GM19043 (cell line): ENCODE measurements around the gene VEZT.

ENCODE experiments used
- ATAC-seq: cut with Tn5 transposase; IDR thresholded peaks from one replicate; pipeline ENCODE4 v1.9.1; 2021; ENCODE audit warnings: low read depth; ENCODE audit not compliant: unreplicated experiment

Gene VEZT

GRCh38 chr12:95197636-95198035 lies 20.0 kb upstream of the VEZT start:
- no peak for ATAC-seq

GRCh38 chr12:95198914-95199313 lies 18.7 kb upstream of the VEZT start:
- ATAC-seq, result peak; percentile 40

DNA sequence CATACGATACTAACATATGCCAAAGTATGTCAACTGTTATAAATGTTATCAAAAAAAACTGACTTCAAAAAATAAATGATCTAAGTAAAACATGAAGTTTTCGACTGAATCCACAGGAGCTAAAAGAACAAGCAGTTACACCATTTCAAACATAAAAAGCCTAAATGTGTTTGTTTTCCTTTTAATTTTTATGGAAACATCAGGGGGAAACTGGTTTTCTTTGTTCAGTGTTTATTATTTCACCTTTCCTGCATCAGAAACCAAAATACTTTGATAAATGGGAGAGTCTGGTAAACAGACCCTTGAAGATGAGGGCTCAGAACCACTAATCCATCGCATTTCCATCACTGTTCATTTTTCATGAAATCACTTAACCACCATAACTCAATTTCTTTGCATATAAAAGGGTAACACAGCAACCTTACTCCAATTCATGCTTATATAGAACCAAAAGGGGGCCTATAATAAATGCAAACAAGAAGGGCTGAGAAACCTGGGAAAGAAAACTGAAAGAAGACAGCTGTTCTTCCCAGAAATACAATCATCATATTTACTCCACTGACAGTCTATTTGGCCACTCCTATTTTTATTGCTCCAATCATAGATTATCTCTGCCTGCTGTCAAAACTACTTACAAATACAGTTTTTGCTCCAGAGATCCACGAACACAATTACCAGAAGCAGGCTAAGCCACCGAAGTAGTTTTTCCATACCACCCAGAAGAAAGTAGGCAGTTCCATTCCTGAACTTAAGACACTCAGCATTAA lies 17.3 kb upstream of the VEZT start:
- ATAC-seq, result no peak

DNA sequence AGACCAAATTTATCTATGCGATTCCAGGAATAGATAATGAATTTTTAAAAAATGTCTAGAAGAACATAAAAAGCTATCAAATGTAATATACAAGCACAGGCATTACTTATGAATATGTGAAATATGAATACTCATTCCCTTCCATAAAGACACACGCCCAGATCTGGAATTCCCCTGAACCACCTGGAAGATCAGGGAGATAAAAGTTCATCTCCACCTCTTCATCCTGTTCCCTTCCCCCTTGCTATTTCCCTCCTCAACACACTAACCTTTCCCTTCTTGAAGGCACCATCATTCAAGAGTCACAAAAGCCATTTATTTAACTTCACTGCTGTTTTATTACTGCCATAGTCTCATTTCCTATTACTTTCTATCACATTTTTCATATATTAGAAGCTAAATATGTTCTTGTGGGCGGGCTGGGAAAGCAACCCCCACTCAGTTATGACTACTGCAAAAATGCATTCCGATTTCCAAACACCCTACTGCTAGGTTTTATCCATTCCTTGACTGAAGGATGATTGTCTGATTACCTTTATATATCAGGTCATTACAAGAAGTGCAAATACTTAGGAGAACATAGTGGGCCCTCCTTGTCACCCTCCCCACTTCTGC lies 16.4 kb upstream of the VEZT start:
- no peak for ATAC-seq

- no peak for ATAC-seq
Observed at GRCh38 chr12:95202691-95203486, 14.7 kb upstream of the VEZT start.

- no peak for ATAC-seq
Observed at GRCh38 chr12:95203487-95204030, 14.0 kb upstream of the VEZT start.

GRCh38 chr12:95204141-95204866 lies 13.3 kb upstream of the VEZT start:
- ATAC-seq, result no peak

DNA sequence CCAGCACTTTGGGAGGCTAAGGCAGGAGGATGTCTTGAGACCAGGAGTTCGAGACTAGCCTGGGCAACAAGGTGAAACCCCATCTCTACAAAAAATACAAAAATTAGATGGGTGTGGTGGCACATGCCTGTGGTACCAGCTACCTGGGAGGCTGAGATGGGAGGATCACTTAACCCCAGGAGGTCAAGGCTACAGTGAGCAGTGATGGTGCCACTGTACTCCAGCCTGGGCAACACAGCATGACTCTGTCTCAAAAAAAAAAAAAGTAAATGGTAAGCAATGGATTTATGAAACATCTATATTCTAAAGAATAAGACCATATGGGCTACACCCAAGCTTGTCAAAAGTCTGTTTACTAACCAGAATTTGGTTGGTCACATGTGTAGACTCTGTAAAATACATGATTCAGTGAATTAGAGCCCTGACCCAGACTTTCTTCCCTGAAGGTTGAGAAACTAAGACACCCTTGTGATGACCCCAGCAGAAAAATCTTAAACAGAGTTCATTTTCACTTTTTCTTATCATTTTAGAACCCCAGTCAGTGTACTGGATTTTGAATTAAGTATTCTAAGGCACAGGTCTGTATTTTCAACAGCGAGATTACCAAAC lies 12.5 kb upstream of the VEZT start:
- no peak for ATAC-seq

- no peak for ATAC-seq
Observed at GRCh38 chr12:95205685-95206084, 11.9 kb upstream of the VEZT start.

DNA sequence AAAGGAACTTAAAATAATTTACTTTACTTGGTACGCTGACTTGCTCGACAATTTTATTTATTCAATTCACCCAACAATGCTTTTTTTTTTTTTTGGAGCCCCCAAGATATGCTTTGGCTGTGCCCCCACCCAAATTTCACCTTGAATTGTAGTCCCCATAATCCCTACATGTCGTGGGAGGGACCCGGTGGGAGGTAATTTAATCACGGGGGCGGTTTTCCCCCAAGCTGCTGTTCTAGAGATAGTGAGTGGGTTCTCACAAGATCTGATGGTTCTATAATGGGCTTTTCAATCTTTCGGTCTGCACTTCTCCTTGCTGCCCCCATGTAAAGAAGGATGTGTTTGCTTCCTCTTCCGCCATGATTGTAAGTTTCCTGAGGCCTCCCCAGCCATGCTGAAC lies 10.7 kb upstream of the VEZT start:
- no peak for ATAC-seq

- ATAC-seq, result no peak
Observed at GRCh38 chr12:95207407-95207806, 10.2 kb upstream of the VEZT start.

DNA sequence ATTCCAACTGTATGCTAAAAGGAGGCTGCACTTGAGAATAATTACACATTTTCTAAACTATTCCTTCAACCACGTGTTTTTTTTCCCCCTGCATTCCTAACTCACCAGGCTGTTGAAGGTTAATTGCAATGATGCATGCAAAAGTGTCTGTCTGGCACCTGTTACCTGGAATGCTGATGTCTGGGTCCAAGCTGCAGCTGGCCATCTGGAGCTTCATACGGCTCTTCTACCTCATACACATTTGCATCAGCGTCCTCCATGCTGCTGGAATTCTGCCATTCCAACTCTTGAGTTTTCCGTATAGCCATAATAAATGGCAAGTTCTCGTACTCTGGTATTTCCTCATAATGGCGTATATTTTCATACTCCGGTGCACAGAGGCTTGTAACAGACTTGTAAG lies 8.9 kb upstream of the VEZT start:
- no peak for ATAC-seq

DNA sequence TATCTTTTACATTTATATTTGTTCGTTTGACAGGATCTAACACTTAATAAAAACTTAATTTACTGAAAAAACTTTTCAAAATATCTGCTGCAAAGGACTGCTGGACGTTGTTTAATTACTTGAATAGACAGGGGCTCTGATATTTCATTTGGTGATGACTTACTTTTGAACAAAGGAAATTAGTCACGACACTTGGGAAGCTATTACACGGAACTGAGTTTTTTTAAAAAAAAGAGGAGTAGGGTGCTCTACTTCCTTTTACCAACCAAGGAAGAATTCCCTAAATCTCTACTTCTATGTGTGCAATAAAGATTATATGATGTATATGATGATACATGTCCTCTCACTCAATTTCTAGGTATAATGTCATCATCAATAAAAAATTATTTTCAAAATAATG lies 5.0 kb upstream of the VEZT start:
- no peak for ATAC-seq

DNA sequence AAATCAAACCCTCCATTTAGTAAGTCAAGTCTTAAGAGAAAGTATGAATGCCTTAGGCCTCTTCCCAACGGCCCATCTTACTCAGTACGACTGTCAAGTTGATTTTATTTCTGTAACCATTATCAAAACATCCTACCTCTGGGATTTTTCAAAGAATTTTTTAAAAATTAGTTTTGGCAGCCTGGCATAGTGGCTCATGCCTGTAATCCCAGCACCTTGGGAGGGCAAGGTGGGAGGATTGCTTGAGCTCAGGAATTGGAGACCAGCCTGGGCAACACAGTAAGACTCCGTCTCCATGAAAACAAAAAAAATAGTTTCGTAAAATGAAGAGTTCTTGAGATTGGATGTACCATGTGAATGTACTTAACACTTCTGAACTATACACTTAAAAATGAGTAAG lies 4.5 kb upstream of the VEZT start:
- ATAC-seq, result no peak

- ATAC-seq, result no peak
Observed at GRCh38 chr12:95213928-95214327, 3.7 kb upstream of the VEZT start.

DNA sequence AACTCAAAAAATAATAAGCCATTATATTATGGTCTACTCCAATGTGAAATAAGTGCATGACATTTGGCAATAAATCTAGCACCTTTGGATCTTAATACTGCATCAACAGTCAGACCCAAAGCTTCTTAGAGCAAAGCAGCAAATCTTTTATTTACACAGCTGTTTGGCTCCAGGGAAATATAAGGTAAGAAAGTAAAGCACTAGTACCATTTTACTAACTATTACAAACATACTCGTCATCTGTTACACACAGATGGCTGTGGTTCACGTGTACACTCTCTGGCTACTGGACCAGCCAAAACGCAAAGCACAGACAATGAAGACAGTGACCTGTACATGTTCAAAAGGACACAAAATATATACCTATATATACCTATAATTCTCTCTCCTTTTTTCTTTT lies 3.1 kb upstream of the VEZT start:
- no peak for ATAC-seq

DNA sequence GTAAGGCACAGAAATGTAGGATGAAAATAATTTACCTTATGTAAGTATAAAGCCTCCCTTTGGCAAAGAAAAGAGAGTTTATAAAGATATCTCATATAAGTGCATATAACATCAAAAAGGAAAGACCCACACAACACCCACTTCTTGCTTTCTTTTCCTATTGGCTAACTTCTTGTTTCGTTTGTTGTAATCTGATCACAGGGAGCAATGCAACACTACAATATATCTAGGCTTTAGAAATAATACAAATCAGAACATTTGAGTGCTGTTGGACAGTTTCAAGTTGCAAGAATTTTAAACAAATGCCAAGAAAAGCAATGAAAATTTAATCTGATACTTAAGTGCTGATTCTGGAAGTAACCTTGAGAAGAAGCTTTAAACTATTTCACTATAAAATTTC lies 1.7 kb upstream of the VEZT start:
- no peak for ATAC-seq

DNA sequence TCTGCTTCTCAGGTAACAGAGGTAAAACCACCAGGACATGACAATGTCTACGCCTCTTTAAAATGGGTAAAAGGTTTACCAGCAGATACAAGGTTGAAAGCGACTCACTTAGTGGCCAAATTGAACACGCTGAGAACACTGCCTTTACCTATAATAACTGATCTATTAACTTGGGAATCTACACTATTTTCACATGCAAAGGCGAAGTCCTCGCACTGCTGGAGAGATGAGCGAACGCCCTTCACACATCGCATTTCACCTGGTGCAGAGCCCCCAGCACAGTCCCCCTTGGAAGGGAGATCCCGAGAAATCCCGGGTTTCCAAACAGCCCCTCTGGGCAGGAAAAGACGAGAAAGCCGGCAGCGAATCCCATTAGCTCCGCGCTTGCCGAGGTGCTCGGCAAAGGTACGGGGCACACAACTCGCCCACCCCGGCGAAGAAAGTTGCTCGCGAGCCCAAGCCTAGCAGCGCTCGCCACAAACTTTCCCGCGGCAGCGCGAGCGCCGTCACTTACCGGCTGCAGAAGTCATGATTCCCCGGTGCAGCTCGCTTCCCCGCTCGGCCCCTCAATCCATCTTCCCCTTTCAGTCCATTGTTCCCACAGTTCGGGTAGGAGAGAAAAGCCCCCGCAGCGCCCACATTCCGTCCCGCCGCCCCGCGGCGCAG lies 763 bp upstream of the VEZT start:
- ATAC-seq, result peak; percentile 22

GRCh38 chr12:95218150-95219133 lies 835 bp downstream of the VEZT start:
- ATAC-seq, result no peak
